Coronary artery (tissue), 2 donors: ENCODE measurements around the gene AFMID.
"Not testable (repeated sequence)": the region's sequence is repeated elsewhere in the genome, so short reads cannot be mapped to it uniquely, and the experiment has no call there.

Experiments
- DNase-seq: peaks from one replicate; pipeline ENCODE4 v3.0.0-alpha.2; 2017; ENCODE audit warnings: low spot score
- H3K27ac ChIP-seq, 2 donors: fragments of 200-600 bp; sonication (generic); one replicate each; pipeline ENCODE4 v1.5.1; 2016 to 2019
- H3K4me3 ChIP-seq: fragments of 200-600 bp; sonication (generic); 2 replicates; pipeline ENCODE4 v1.5.1; 2016; ENCODE audit warnings: mild to moderate bottlenecking, moderate library complexity
- CTCF ChIP-seq: fragments of 200-600 bp; sonication (generic); IDR thresholded peaks from one replicate; pipeline ENCODE4 v1.5.1; 2019; ENCODE audit warnings: antibody characterized with exemption

The AFMID gene

GRCh38 chr17:78164748-78165607 is 22.2 kb upstream of the AFMID start:
- DNase-seq: no peak
- no peak for TF ChIP-seq CTCF
- Histone ChIP-seq H3K27ac (no peak overlapping the region), H3K4me3 (no peak overlapping the region)

- Histone ChIP-seq H3K27ac (no peak overlapping the region), H3K4me3 (no peak overlapping the region)
- TF ChIP-seq CTCF: no peak
- no peak for DNase-seq
Measured at GRCh38 chr17:78166416-78166815, 20.7 kb upstream of the AFMID start.

- H3K27ac ChIP-seq: peak within 1 kb of the TSS; percentile 96 to 97
- TF ChIP-seq CTCF: no peak
- H3K4me3 ChIP-seq: peak within 1 kb of the TSS; percentile 97
- no peak for DNase-seq
Measured at GRCh38 chr17:78168242-78168902, 18.8 kb upstream of the AFMID start, which contains the start of gene SYNGR2. Gene SYNGR2, plus strand, starts transcription at chr17:78168581. Its CDS starts 36 bp downstream, at chr17:78168617.

- DNase-seq: no peak
- Histone ChIP-seq H3K27ac (peak overlapping the region; percentile 96 to 97), H3K4me3 (peak overlapping the region; percentile 97)
- TF ChIP-seq CTCF: no peak
Measured at GRCh38 chr17:78168903-78169793, 18.0 kb upstream of the AFMID start.

GRCh38 chr17:78170692-78171590 is 16.2 kb upstream of the AFMID start:
- DNase-seq: no peak
- no peak for TF ChIP-seq CTCF
- H3K4me3 ChIP-seq: no peak overlapping the region
- peak overlapping the region; percentile 87 for H3K27ac ChIP-seq

- Histone ChIP-seq H3K4me3 (peak overlapping the region; percentile 32), H3K27ac (peak overlapping the region; percentile 87)
- not testable (repeated sequence) for DNase-seq
Measured at GRCh38 chr17:78171591-78172248, 15.4 kb upstream of the AFMID start.
